Effector memory CD4-positive, alpha-beta T cell (primary cell): Measurements from ENCODE around the gene MID2.
A peak's percentile ranks its signal among the peaks of the same experiment; 100 is the strongest.

ENCODE experiments used
- DNase-seq, 3 donors: peaks; one replicate each; pipeline ENCODE4 v3.0.0-alpha.2; 2020
- H3K27ac ChIP-seq: 2 replicates; pipeline ENCODE4 v1.7.0; 2013; ENCODE audit warnings: mild to moderate bottlenecking, low read length, moderate library complexity; ENCODE audit not compliant: insufficient read depth, poor library complexity, severe bottlenecking
- H3K27me3 ChIP-seq: replicated peaks from 2 replicates; pipeline ENCODE4 v1.7.0; 2013; ENCODE audit warnings: mild to moderate bottlenecking, low read length; ENCODE audit not compliant: insufficient read depth, control insufficient read depth, poor library complexity, severe bottlenecking
- H3K36me3 ChIP-seq: 2 replicates; pipeline ENCODE4 v1.7.0; 2013; ENCODE audit warnings: mild to moderate bottlenecking, low read length, moderate library complexity; ENCODE audit not compliant: control insufficient read depth, insufficient read depth
- H3K4me1 ChIP-seq: 2 replicates; pipeline ENCODE4 v1.7.0; 2013; ENCODE audit warnings: low read length, mild to moderate bottlenecking; ENCODE audit not compliant: control insufficient read depth, insufficient read depth, poor library complexity, severe bottlenecking
- H3K4me3 ChIP-seq: 2 replicates; pipeline ENCODE4 v1.7.0; 2013; ENCODE audit warnings: low read length, low read depth, mild to moderate bottlenecking; ENCODE audit not compliant: insufficient read depth, poor library complexity, severe bottlenecking
- H3K9me3 ChIP-seq: 2 replicates; pipeline ENCODE4 v1.7.0; 2013; ENCODE audit warnings: mild to moderate bottlenecking, low read length, moderate library complexity; ENCODE audit not compliant: control insufficient read depth

Gene MID2

DNA sequence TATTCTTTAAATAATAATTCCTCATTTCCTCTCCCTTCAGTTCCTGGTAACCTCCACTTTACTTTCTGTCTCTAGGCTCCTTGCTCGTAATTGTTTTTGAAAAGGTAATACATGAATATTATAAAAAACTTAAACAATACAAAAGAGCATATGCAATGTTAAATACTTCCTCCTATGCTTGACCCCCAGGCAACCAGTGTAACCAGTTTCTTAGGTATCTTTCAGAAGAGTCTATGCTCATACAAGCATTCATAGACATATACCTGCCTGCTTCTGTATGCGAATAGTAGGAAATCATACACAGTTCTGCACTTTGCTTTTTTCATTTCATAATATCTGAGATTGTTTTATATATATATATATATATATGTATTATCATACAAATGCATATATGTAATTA, 2.6 kb upstream of the MID2 start:
- Histone ChIP-seq H3K27ac (no peak overlapping the region), H3K9me3 (peaks cover 3% of the 10 kb centered on the region), H3K4me1 (no peaks in the 10 kb centered on the region), H3K36me3 (no peaks in the 10 kb centered on the region), H3K27me3 (no peaks in the 10 kb centered on the region), H3K4me3 (no peak overlapping the region)
- no peak for DNase-seq

DNA sequence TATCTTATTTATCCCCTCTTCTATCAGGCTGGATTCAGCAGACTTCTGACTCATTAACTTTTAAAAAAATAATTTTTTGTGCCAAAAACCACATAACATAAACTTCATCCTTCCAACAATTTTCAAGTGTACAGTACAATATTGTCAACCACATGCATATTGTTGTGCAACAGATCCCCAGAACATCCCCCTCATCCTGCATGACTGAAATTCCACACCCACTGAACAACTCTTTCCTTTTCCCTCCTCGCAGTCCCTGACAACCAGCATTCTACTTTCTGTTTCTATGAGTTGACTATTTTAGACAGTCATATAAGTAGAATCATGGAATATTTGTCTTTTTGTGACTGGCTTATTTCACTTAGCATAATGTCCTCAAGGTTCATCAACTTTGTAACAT, 2.2 kb upstream of the MID2 start:
- H3K4me3 ChIP-seq: no peak overlapping the region
- H3K27me3 ChIP-seq: no peaks in the 10 kb centered on the region
- peaks cover 3% of the 10 kb centered on the region for H3K9me3 ChIP-seq
- H3K36me3 ChIP-seq: no peaks in the 10 kb centered on the region
- no peaks in the 10 kb centered on the region for H3K4me1 ChIP-seq
- H3K27ac ChIP-seq: no peak overlapping the region
- no peak for DNase-seq

DNA sequence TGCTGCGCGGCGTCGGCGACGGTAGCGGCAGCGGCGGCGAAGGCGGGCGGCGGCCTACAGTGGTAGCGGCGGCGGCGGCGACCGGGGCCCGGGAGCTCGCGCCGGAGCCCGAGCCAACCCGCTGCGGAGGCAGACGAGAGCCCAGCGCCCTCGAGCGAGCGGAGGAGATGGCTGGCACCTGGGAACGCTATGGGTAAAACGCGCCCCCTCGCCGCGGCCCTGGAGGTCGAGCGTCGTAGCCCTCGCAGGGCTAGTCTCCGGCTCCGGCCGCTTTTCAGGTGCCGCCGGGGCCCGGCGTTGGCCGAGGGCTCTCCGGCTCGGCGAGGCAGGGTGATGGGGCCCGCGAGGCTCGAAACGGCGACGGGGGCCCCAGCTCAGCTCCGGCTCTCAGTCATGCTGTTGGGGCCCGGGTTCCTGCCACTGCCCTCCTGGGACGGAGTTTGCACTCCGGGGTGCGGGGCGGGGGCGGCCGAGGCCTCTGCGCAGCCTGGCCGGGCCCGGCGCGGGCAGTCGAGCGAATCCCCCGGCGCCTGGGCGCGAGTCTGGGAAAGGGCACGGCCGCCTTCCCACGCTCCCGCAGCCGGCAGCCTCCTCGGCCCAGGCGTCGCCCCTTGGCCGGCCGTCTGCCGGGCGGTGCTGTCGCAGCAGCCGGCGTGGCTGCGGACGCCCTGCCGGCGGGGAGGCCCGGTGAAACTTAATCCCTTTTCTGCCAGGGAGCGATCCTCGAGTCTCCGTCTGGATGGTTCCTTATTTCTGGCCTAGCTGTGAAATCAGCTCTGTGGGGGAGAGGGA, 768 bp downstream of the MID2 start:
- peak; percentile 4 to 12 (median 7) for DNase-seq
- Histone ChIP-seq H3K27ac (peak overlapping the region; percentile 66), H3K36me3 (no peaks in the 10 kb centered on the region), H3K27me3 (no peaks in the 10 kb centered on the region), H3K4me1 (no peaks in the 10 kb centered on the region), H3K4me3 (peak overlapping the region; percentile 56), H3K9me3 (no peaks in the 10 kb centered on the region)

DNA sequence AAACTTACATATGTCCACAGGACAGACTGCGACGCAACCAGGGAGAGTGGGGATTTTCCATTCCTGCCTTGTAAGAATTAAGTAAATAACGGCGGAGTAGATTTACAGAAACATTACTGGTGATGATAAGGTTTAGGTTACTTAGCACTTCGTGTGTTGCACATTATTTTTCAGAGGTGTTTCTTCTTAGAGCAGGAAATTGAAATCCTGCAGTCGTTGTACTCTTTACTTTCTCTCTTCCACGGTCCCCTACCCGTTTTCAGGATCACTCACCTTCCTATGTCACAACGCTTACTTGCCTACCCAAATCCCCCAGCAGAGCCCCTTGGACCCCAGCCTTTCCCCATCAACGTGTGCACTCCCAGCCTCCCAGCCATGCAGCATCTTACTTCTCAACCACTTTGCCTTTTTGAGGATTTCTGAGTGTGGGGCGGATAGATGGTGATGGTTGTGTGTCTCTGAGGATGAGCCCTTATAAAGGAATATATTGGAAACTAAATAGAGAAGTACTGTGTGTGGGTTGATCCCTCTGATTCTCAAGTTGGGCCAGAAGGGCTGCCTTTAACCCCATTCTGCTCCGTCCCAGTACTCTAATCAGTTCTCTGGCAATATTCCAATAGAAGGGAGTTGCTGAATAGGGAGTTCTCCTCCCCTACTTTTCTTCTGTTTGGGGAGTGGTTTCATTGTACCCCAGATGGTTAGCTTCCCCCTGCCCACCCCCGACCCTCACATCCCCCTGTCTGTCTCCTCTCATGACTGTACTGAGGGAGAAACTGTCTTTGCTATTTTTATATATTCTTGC, 1.6 kb downstream of the MID2 start:
- Histone ChIP-seq H3K27ac (peak overlapping the region; percentile 66), H3K9me3 (no peaks in the 10 kb centered on the region), H3K4me1 (no peaks in the 10 kb centered on the region), H3K27me3 (no peaks in the 10 kb centered on the region), H3K4me3 (peak overlapping the region; percentile 56), H3K36me3 (no peaks in the 10 kb centered on the region)
- DNase-seq: no peak

DNA sequence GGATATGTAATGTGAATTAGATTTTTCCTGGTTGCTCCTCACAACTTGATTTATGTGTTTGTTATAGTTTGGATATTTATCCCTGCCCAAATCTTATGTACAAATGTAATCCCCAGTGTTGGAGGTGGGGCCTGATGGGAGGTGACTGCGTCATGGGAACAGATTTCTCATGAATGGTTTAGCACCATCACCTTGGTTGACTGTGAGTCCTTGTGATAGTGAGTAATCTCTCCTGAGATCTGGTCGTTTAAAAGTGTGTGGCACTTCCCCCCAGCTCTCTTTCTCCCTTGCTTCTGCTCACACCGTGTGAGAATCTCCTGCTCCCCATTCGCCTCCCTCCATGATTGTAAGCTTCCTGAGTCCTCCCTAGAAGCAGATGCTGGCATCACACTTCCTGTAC, 2.2 kb downstream of the MID2 start:
- no peaks in the 10 kb centered on the region for H3K27me3 ChIP-seq
- no peaks in the 10 kb centered on the region for H3K4me1 ChIP-seq
- DNase-seq: no peak
- H3K9me3 ChIP-seq: no peaks in the 10 kb centered on the region
- no peaks in the 10 kb centered on the region for H3K36me3 ChIP-seq
- no peak overlapping the region for H3K4me3 ChIP-seq
- H3K27ac ChIP-seq: no peak overlapping the region

DNA sequence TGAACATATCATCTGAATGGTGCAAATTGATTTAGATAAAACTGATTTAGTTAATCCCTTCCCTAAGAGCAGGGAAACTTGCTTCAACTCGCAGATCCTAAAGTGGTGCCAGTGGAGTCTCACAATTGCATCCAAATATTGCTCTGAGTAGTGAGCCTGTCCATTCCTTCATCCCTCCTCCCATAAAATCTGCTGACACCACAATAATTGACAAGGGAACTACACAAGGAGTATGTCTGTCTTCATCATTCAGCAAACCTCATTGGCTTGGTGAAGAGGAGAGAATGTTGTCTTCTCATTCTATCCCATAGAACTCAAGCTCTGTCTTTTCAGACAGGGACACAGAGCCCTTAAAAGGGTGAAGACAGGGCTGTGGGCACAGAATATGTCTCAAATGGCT, 4.2 kb downstream of the MID2 start:
- Histone ChIP-seq H3K27me3 (no peaks in the 10 kb centered on the region), H3K4me3 (no peak overlapping the region), H3K9me3 (no peaks in the 10 kb centered on the region), H3K27ac (no peak overlapping the region), H3K4me1 (no peaks in the 10 kb centered on the region), H3K36me3 (no peaks in the 10 kb centered on the region)
- DNase-seq: no peak

DNA sequence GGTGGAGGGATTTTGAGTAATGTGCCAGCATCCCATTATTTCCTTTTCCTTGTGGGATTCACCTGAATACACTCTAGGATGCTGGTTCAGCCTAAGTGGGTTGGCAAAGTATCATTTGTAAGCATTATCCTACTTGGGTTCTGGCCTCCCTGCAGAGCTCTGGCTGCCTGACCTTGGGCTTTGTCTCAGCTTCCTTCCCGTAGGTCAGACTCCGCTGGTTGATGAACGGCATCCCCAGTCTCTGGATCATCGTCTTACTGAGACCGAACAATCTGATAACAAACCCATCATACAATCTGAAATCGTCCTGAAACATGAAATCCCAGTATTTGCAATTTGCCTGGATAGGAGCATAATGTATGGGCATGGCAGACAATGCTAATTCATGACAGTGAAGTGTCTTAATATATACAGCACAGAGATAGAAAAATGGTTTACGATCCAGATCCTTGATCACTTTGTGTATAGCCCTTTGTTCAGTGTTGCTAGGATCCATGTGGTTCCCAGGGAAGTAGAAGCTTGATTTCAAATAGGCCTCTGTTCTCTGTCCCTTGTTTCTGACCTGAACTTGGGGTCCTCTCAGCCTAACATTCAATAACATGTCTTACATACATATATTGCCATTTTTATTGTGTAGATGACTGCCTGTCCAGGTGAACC, 5.5 kb downstream of the MID2 start:
- no peaks in the 10 kb centered on the region for H3K36me3 ChIP-seq

DNA sequence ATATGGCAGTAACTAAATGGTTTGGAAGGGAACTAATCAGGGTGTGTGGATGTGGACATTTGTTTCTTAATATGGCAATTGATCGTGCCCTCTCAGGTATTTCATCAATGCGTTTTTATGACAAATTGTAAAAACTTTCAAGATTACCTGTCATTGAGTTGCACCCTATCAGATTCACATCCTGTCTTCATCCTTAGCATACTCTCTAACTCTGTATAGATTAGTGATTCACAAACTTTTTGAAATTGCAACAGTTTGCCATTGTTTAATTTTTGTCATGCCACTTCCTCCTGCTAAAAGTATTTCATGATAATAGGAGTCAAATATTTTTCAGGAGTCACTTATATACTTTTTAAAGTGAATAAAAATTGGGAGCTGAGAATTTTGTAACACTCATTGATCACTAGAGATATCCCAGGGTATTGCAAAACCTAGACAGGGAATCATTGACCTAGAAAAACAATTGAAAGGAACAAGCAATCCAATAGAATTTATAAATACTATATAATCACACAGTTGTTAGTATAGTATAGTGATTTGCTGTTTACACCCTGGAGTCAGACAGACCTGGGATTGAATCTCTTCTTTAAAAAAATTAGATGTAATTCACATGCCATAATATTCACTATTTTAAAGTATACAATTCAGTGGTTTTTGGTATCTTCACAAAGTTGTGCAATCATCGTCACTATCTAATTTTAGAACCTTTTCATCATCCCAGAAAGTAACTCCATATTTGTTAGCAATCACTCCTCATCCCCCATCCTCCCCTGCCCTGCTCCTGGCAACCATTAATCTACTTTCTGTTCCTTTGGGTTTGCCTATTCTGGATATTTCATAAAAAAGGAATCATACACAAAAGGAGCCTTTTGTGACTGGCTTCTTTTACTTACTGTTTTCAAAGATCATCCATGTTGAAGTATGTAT, 8.9 kb downstream of the MID2 start:
- Histone ChIP-seq H3K4me1 (no peaks in the 10 kb centered on the region), H3K4me3 (no peak overlapping the region), H3K36me3 (no peaks in the 10 kb centered on the region), H3K27ac (no peak overlapping the region), H3K27me3 (no peaks in the 10 kb centered on the region), H3K9me3 (no peaks in the 10 kb centered on the region)
- DNase-seq: no peak

More for the DNA sequence above, 5.5 kb downstream of the MID2 start:
- Histone ChIP-seq H3K27ac (no peak overlapping the region), H3K4me3 (no peak overlapping the region), H3K27me3 (no peaks in the 10 kb centered on the region), H3K9me3 (no peaks in the 10 kb centered on the region), H3K4me1 (no peaks in the 10 kb centered on the region)
- no peak for DNase-seq

DNA sequence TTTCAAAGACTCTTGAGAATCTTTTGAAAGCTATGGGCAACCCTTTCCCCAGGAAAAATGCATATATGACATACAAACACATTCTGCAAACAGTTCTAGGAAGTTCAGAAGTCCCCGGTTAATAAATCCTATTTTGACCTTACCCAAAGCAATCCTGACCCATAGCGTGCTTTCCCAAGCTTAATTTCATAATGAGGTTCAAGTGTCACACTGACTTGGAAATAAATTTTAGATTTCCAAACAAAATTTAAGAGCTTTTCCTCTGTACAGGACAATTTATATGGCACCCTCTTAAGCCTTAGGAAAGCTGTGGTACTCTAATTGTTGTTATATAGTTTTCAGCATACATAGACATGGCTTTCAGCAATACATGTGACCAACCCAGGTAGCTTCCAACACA, 11.3 kb downstream of the MID2 start:
- Histone ChIP-seq H3K27ac (no peak overlapping the region), H3K4me1 (no peaks in the 10 kb centered on the region), H3K4me3 (no peak overlapping the region), H3K9me3 (no peaks in the 10 kb centered on the region), H3K27me3 (no peaks in the 10 kb centered on the region), H3K36me3 (peaks cover 4% of the 10 kb centered on the region)
- no peak for DNase-seq
